OCI-LY7 (cell line): Measurements from ENCODE around the gene NOTCH4.

Experiments used
- CTCF ChIP-seq: fragments of 200-600 bp; sonication (generic); conservative IDR thresholded peaks from 2 replicates; pipeline ENCODE4 v1.5.1; 2014; ENCODE audit warnings: mild to moderate bottlenecking, antibody characterized with exemption, low read length, moderate library complexity, mixed read lengths
- EZH2phosphoT487 ChIP-seq: fragments of 200-600 bp; sonication (generic); IDR thresholded peaks from 2 replicates; pipeline ENCODE4 v1.6.1; 2018; ENCODE audit warnings: low read depth, borderline replicate concordance, mild to moderate bottlenecking, mixed run types, antibody characterized with exemption, low read length, moderate library complexity, mixed read lengths

- no peak for TF ChIP-seq EZH2phosphoT487
- 0 out of 2 replicates have a peak, but pooled peaks have one; percentile 31 for TF ChIP-seq CTCF
These were observed 54.9 kb downstream of the NOTCH4 start for GRCh38 chr6:32168807-32169591.
